Measurements from ENCODE around the gene BEST4. TPM values are rescaled to one million over a fixed set of nuclear protein-coding genes. Genes with fewer than 3 reads are reported as not detected.
A peak's percentile ranks its signal among the peaks of the same experiment; 100 is the strongest.

The BEST4 gene
- total RNA-seq, 2 experiments from 2014 or later, result 0.44 to 3.1 TPM

DNA sequence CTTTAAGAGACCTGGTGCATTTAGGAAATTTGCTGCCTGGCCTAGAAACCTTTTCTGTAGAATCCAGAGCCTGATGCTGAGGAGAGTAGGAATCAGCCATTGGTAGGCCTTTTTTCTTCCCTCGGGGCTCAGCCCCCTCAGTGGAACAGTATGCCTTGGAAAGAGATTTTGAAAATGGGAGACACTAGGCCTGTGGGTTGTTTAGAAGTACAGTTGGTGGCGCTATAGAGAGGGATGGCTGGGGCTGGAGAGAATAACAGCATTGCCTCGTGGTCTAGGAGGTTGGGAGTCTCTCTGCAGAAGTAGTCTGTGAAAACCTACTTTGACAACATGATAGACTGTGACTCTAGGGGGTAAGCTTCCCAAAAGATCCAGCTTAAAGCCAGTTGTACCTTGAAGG, 40.1 kb downstream of the BEST4 start:
- peaks cover 11% of the 10 kb centered on the region for H3K4me1 ChIP-seq (ENCODE audit: insufficient read depth, low read length, poor library complexity, severe bottlenecking)
- TF ChIP-seq EZH2phosphoT487 (IDR thresholded peaks at IDR 0.05; ENCODE audit: borderline replicate concordance, low read depth, low read length) (no peak), CTCF (conservative IDR thresholded peaks at IDR 0.05; ENCODE audit: low read length) (peak; percentile 39; the same call in 1 of the 2 replicates)
- DNase-seq (ENCODE audit: low spot score), result no peak
- no peaks in the 10 kb centered on the region; the same call in 1 of the 2 replicates for H4K20me1 ChIP-seq (ENCODE audit: insufficient read depth, low read length)
- no peak overlapping the region for H3K4me3 ChIP-seq (ENCODE audit: low read depth, low read length, poor library complexity, severe bottlenecking)
- H3K79me2 ChIP-seq (ENCODE audit: insufficient read depth, low read depth, low read length), result peaks cover 53% of the 10 kb centered on the region; the same call in 1 of the 2 replicates
- no peaks in the 10 kb centered on the region for H3K9me2 ChIP-seq (ENCODE audit: insufficient read depth, low read length)
- intact Hi-C loops (cut with micrococcal nuclease; ENCODE audit: unreplicated experiment), result no loop called here
- H2AFZ ChIP-seq (ENCODE audit: low read length), result no peak overlapping the region
- CTCF ChIA-PET (ENCODE audit: unreplicated experiment), result no interaction called here
- H3K36me3 ChIP-seq (ENCODE audit: insufficient read depth, low read length), result peaks cover 97% of the 10 kb centered on the region
- no peak overlapping the region for H3K27ac ChIP-seq (ENCODE audit: low read depth, low read length, poor library complexity, severe bottlenecking)
- no peaks in the 10 kb centered on the region for H3K9me3 ChIP-seq (ENCODE audit: low read length)
- POLR2A ChIA-PET, result interaction anchor here (1.0 to 3.4 kb wide), 3 partner anchors 16 to 916 kb away, joined by 3 to 21 read pairs (median 12); partner anchors contain the start of genes RNU5D-1 and RPS8
- no TSS peak for BruUV-seq (replicated peaks)
- H3K4me2 ChIP-seq (ENCODE audit: low read length), result no peak overlapping the region

DNA sequence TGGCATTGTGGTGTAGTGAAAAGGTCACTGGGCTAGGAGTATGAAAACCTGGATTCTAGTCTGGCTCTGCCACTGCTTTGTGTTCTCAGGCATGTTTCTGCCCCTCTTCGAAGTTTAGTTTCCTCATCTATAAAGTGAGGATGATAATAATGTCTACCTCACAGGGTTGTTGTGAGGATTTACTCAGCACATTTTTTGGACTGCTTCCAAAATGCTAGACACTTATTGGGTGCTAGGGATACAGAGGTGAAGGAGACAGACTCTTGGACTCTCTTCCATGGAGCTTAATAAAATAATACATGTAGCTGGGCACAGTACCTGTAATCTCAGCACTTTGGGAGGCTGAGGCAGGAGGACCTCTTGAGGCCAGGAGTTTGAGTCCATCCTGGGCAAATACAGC, 44.8 kb downstream of the BEST4 start:
- Histone ChIP-seq H3K9me3 (ENCODE audit: low read length) (no peaks in the 10 kb centered on the region), H3K36me3 (ENCODE audit: insufficient read depth, low read length) (peaks cover 81% of the 10 kb centered on the region), H3K4me3 (ENCODE audit: low read depth, low read length, poor library complexity, severe bottlenecking) (peak overlapping the region; percentile 13), H2AFZ (ENCODE audit: low read length) (no peak overlapping the region), H4K20me1 (ENCODE audit: insufficient read depth, low read length) (peaks cover 5% of the 10 kb centered on the region; the same call in 1 of the 2 replicates), H3K4me2 (ENCODE audit: low read length) (peak overlapping the region; percentile 46), H3K27ac (ENCODE audit: low read depth, low read length, poor library complexity, severe bottlenecking) (no peak overlapping the region), H3K9me2 (ENCODE audit: insufficient read depth, low read length) (no peaks in the 10 kb centered on the region), H3K79me2 (ENCODE audit: insufficient read depth, low read depth, low read length) (peaks cover 77% of the 10 kb centered on the region), H3K4me1 (ENCODE audit: insufficient read depth, low read length, poor library complexity, severe bottlenecking) (peaks cover 34% of the 10 kb centered on the region)
- CTCF ChIA-PET (ENCODE audit: unreplicated experiment), result interaction anchor here (1.1 kb wide), 1 partner anchor 57 kb away, joined by 5 read pairs; the partner anchor contains the start of gene PLK3
- POLR2A ChIA-PET, result interaction anchor here (0.6 to 4.9 kb wide), 8 partner anchors 9 to 231 kb away, joined by 3 to 45 read pairs (median 3); partner anchors contain the start of genes RNU5D-1 and RPS8
- intact Hi-C loops (cut with micrococcal nuclease; ENCODE audit: unreplicated experiment), result no loop called here
- no TSS peak for BruUV-seq (replicated peaks)
- DNase-seq (ENCODE audit: low spot score), result no peak
- TF ChIP-seq EZH2phosphoT487 (IDR thresholded peaks at IDR 0.05; ENCODE audit: borderline replicate concordance, low read depth, low read length), result no peak

DNA sequence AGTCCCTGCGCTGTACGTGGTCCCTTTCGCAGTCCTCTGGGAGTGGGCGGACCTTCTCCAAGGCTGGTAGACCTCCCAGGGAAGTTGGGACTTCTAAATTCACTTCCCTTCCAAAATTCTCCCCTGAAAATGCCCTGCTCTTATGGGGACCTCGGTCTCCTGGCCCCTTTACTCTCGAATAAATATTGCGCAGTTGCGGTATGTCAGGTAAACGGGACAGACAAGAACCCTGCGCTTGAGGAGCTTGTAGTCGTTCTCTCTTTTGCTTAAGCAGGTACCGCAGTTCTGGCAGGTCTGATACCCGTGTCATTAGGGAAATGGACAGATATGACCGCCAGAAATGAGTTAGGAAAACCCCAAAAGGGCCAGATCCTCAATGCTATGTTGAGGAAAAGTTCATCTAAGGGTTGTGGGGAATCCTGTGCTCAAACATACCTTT, 47.8 kb downstream of the BEST4 start:
- H3K9me2 ChIP-seq (ENCODE audit: insufficient read depth, low read length), result no peaks in the 10 kb centered on the region
- ChIA-PET CTCF (ENCODE audit: unreplicated experiment) (no interaction called here), POLR2A (interaction anchor here (0.6 to 4.9 kb wide), 5 partner anchors 9 to 36 kb away, joined by 3 to 45 read pairs (median 7); partner anchors contain the start of genes RNU5D-1 and RPS8)
- H3K4me1 ChIP-seq (ENCODE audit: insufficient read depth, low read length, poor library complexity, severe bottlenecking), result peaks cover 28% of the 10 kb centered on the region
- H3K4me3 ChIP-seq (ENCODE audit: low read depth, low read length, poor library complexity, severe bottlenecking), result peak overlapping the region; percentile 98
- TF ChIP-seq CTCF (conservative IDR thresholded peaks at IDR 0.05; ENCODE audit: low read length), result no peak
- TF ChIP-seq EZH2phosphoT487 (IDR thresholded peaks at IDR 0.05; ENCODE audit: borderline replicate concordance, low read depth, low read length), result no peak
- peaks cover 51% of the 10 kb centered on the region for H3K36me3 ChIP-seq (ENCODE audit: insufficient read depth, low read length)
- no peaks in the 10 kb centered on the region for H3K9me3 ChIP-seq (ENCODE audit: low read length)
- intact Hi-C loops (cut with micrococcal nuclease; ENCODE audit: unreplicated experiment), result no loop called here
- DNase-seq (ENCODE audit: low spot score), result peak; percentile 40
- H3K79me2 ChIP-seq (ENCODE audit: insufficient read depth, low read depth, low read length), result peaks cover 50% of the 10 kb centered on the region
- H4K20me1 ChIP-seq (ENCODE audit: insufficient read depth, low read length), result 0 out of 2 replicates have a peak, but pooled peaks cover 5% of the 10 kb centered on the region
- peak overlapping the region; percentile 91 for H3K4me2 ChIP-seq (ENCODE audit: low read length)
- H2AFZ ChIP-seq (ENCODE audit: low read length), result peak overlapping the region; percentile 62; the same call in 1 of the 2 replicates
- TSS peak; percentile 93 for BruUV-seq (replicated peaks)
- H3K27ac ChIP-seq (ENCODE audit: low read depth, low read length, poor library complexity, severe bottlenecking), result peak overlapping the region; percentile 81
